ENCODE measurements around the gene SH2D5.

Gene SH2D5

GRCh38 chr1:20686883-20687725, 45.4 kb downstream of the SH2D5 start:
- Histone ChIP-seq H3K9me3 (ENCODE audit: control insufficient read depth, insufficient read depth, low read length) (no peaks in the 10 kb centered on the region), H3K36me3 (ENCODE audit: control insufficient read depth, insufficient read depth, low read length) (peaks cover 10% of the 10 kb centered on the region), H3K27me3 (ENCODE audit: control insufficient read depth, insufficient read depth, low read length) (no peaks in the 10 kb centered on the region), H3K4me1 (ENCODE audit: control insufficient read depth, insufficient read depth, low read length) (no peaks in the 10 kb centered on the region), H3K9ac (ENCODE audit: low read depth, low read length) (no peak overlapping the region), H3K4me3 (ENCODE audit: low read depth, low read length) (no peak overlapping the region), H3K27ac (ENCODE audit: low read depth, low read length) (no peak overlapping the region)

DNA sequence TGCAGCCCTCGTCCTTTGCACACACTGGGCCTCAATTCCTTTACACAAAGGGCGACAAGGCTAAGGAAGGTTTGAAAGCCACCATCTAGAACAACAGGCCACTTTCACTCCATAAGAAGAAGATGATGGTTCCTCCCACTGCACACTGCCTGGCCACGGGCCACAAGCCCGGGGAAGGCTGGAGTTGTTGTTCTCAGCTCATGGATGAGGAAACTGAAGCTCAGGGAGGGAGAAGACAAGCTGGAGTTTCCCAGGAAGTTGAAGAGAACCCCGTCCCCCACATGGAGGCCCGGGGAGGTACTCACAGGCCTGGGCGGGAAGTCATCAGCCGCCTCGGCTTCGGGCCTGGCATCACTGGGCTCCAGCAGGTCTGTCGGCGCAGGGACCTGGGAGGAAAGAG, 46.8 kb downstream of the SH2D5 start:
- Histone ChIP-seq H3K27ac (ENCODE audit: low read depth, low read length) (no peak overlapping the region), H3K4me1 (ENCODE audit: control insufficient read depth, insufficient read depth, low read length) (no peaks in the 10 kb centered on the region), H3K4me3 (ENCODE audit: low read depth, low read length) (no peak overlapping the region)

DNA sequence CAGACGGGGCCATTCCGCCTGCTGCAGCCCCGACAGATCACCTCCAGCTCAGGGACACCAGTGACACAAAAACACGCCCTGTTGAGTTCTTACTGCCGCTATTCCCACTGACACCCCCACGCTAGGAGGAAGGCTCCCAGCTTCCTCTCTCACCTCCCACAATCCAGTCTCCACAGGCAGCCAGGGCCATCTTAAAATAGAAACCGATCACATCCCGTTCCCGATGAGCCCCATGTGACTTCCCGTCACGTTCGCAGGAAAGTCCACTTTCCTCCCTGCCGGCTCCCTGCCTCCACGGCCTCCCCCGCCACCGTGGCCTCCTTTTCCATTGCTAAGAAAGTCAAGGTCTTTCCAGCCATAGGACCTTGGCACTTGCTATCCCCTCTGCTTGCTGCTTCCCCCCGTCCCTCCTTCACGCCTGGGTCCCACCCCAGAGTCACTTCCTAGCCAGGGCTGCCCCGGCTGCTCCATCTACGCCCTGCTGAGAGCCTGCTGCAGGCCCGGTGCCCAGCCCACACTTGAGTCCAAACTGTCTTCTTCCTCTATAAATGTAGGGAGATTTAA, 47.3 kb downstream of the SH2D5 start:
- Histone ChIP-seq H3K9me3 (ENCODE audit: control insufficient read depth, insufficient read depth, low read length) (no peaks in the 10 kb centered on the region), H3K27ac (ENCODE audit: low read depth, low read length) (no peak overlapping the region), H3K27me3 (ENCODE audit: control insufficient read depth, insufficient read depth, low read length) (no peaks in the 10 kb centered on the region)

More for the DNA sequence above, 46.8 kb downstream of the SH2D5 start:
- no peaks in the 10 kb centered on the region for H3K9me3 ChIP-seq (ENCODE audit: control insufficient read depth, insufficient read depth, low read length)
- no peaks in the 10 kb centered on the region for H3K27me3 ChIP-seq (ENCODE audit: control insufficient read depth, insufficient read depth, low read length)
- no peak overlapping the region for H3K9ac ChIP-seq (ENCODE audit: low read depth, low read length)
- H3K36me3 ChIP-seq (ENCODE audit: control insufficient read depth, insufficient read depth, low read length): peaks cover 14% of the 10 kb centered on the region

DNA sequence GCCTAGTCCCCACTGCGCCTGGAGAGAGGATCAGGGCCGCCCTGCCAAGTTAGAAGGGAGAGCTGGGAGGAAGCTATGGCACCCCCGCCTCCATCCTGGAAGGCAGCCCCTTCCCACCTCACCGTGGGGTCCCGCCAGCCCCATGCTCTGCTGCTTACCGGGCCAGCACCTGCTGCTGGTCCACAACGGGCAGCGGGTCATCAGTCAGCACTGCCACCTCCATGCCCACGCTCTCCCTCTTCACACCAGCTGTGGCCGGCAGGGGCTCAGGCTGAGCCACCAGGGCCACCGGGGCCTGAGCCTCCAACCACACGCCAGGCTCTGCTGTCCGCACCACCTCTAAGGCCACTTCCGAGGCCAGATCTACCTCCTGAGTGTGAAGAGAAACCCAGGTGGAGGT, 47.9 kb downstream of the SH2D5 start:
- Histone ChIP-seq H3K4me1 (ENCODE audit: control insufficient read depth, insufficient read depth, low read length) (no peaks in the 10 kb centered on the region), H3K9me3 (ENCODE audit: control insufficient read depth, insufficient read depth, low read length) (no peaks in the 10 kb centered on the region)

More for the DNA sequence above, 47.3 kb downstream of the SH2D5 start:
- Histone ChIP-seq H3K9ac (ENCODE audit: low read depth, low read length) (no peak overlapping the region), H3K4me3 (ENCODE audit: low read depth, low read length) (no peak overlapping the region), H3K36me3 (ENCODE audit: control insufficient read depth, insufficient read depth, low read length) (peaks cover 16% of the 10 kb centered on the region), H3K4me1 (ENCODE audit: control insufficient read depth, insufficient read depth, low read length) (no peaks in the 10 kb centered on the region)

DNA sequence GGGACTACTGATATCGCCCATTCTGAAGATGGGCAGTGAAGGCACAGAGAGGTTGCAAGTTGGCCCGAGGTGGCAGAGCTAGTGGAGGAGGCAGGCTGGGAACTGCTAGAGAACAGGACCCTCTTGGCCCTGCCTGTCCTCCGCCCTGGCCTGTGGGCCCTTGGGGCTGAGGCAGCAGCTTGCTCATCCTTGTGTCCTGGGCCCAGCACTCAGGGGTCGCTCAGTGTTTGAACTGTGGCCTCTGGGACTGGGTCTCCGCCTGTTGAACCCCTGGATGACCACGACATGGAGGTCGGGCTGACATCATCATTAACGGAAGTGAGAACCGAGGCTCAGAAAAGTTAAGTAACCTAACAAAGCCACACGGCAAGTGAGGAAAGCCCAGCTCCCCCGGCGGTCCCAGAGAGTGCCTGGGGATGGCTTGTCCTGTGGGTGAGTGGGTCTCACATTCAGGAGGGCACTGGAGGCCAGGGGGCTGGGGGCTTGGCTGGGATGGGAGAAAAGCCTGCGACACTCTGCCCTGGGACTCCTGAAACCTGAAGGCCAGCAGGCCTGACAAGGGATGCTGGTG, 48.4 kb downstream of the SH2D5 start:
- Histone ChIP-seq H3K9me3 (ENCODE audit: control insufficient read depth, insufficient read depth, low read length) (no peaks in the 10 kb centered on the region), H3K36me3 (ENCODE audit: control insufficient read depth, insufficient read depth, low read length) (peaks cover 13% of the 10 kb centered on the region; the same call in 1 of the 2 replicates), H3K27ac (ENCODE audit: low read depth, low read length) (no peak overlapping the region), H3K9ac (ENCODE audit: low read depth, low read length) (no peak overlapping the region), H3K27me3 (ENCODE audit: control insufficient read depth, insufficient read depth, low read length) (no peaks in the 10 kb centered on the region), H3K4me1 (ENCODE audit: control insufficient read depth, insufficient read depth, low read length) (no peaks in the 10 kb centered on the region), H3K4me3 (ENCODE audit: low read depth, low read length) (no peak overlapping the region)

More for the DNA sequence above, 47.9 kb downstream of the SH2D5 start:
- Histone ChIP-seq H3K4me3 (ENCODE audit: low read depth, low read length) (no peak overlapping the region), H3K27ac (ENCODE audit: low read depth, low read length) (no peak overlapping the region), H3K9ac (ENCODE audit: low read depth, low read length) (no peak overlapping the region), H3K27me3 (ENCODE audit: control insufficient read depth, insufficient read depth, low read length) (no peaks in the 10 kb centered on the region), H3K36me3 (ENCODE audit: control insufficient read depth, insufficient read depth, low read length) (peaks cover 13% of the 10 kb centered on the region; the same call in 1 of the 2 replicates)

DNA sequence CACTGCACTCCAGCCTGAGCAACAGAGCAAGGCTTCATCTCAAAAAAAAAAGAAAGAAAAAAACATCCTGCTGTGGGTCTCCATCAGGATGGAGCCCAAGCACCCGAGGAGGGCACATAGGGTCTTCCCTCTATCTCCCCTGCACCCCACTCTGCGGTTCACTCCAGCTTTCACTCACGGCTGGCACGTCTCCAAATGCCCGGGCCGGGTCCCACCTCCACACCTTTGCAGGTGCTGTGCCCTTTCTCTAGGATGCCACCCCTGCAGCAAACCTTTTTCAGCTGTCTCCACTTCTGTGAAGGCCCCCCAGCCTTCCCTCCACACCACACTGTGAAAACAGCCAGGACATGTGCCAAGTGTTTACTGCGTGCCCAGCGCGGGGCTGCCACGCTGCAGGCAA, 48.9 kb downstream of the SH2D5 start:
- H3K9ac ChIP-seq (ENCODE audit: low read depth, low read length): no peak overlapping the region
- peaks cover 9% of the 10 kb centered on the region; the same call in 1 of the 2 replicates for H3K36me3 ChIP-seq (ENCODE audit: control insufficient read depth, insufficient read depth, low read length)
- no peaks in the 10 kb centered on the region for H3K9me3 ChIP-seq (ENCODE audit: control insufficient read depth, insufficient read depth, low read length)
- H3K4me1 ChIP-seq (ENCODE audit: control insufficient read depth, insufficient read depth, low read length): no peaks in the 10 kb centered on the region
- no peak overlapping the region for H3K4me3 ChIP-seq (ENCODE audit: low read depth, low read length)
- no peaks in the 10 kb centered on the region for H3K27me3 ChIP-seq (ENCODE audit: control insufficient read depth, insufficient read depth, low read length)
- no peak overlapping the region for H3K27ac ChIP-seq (ENCODE audit: low read depth, low read length)

- Histone ChIP-seq H3K4me3 (ENCODE audit: low read depth, low read length) (no peak overlapping the region), H3K4me1 (ENCODE audit: control insufficient read depth, insufficient read depth, low read length) (no peaks in the 10 kb centered on the region), H3K36me3 (ENCODE audit: control insufficient read depth, insufficient read depth, low read length) (peaks cover 11% of the 10 kb centered on the region; the same call in 1 of the 2 replicates), H3K9me3 (ENCODE audit: control insufficient read depth, insufficient read depth, low read length) (no peaks in the 10 kb centered on the region), H3K9ac (ENCODE audit: low read depth, low read length) (no peak overlapping the region), H3K27me3 (ENCODE audit: control insufficient read depth, insufficient read depth, low read length) (no peaks in the 10 kb centered on the region), H3K27ac (ENCODE audit: low read depth, low read length) (no peak overlapping the region)
Observed at GRCh38 chr1:20682571-20683236, 49.8 kb downstream of the SH2D5 start.

DNA sequence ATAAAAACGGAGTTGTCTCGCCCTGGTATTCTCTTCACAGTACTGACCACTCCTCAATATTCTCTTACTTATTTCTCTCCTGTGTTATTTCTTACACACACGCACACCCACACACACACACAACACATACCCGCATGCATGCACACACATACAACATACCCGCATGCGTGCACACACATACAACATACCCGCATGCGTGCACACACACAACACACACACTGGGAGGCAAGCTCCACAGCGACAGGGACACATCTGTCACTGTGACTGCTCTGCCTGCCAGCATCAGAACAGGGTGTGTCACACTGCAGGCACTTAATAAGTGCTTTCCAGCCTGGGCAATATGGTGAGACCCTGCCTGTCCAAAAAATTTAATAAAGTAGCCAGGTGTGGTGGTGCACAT, 50.5 kb downstream of the SH2D5 start:
- H3K36me3 ChIP-seq (ENCODE audit: control insufficient read depth, insufficient read depth, low read length): peaks cover 16% of the 10 kb centered on the region; the same call in 1 of the 2 replicates
- no peak overlapping the region for H3K27ac ChIP-seq (ENCODE audit: low read depth, low read length)
- no peak overlapping the region for H3K4me3 ChIP-seq (ENCODE audit: low read depth, low read length)
- H3K27me3 ChIP-seq (ENCODE audit: control insufficient read depth, insufficient read depth, low read length): no peaks in the 10 kb centered on the region
- H3K4me1 ChIP-seq (ENCODE audit: control insufficient read depth, insufficient read depth, low read length): no peaks in the 10 kb centered on the region
- no peaks in the 10 kb centered on the region for H3K9me3 ChIP-seq (ENCODE audit: control insufficient read depth, insufficient read depth, low read length)
- H3K9ac ChIP-seq (ENCODE audit: low read depth, low read length): no peak overlapping the region

DNA sequence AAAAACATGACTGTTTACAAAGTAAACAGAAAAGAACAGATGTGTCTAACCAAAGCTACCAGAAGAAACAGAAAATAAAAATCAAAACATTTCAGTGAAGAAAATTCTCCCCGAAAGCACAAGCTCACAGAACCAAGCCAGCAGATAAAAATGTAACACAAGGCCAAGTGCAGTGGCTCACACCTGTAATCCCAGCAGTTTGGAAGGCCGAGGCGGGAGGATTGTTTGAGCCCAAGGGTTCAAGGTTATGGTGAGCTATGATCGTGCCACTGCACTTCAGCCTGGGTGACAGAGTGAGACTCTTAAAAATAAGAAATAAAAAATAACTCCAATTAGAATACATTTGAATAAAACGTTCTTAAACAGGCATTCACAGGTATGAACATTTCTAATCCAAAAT, 52.2 kb downstream of the SH2D5 start:
- no peaks in the 10 kb centered on the region for H3K4me1 ChIP-seq (ENCODE audit: control insufficient read depth, insufficient read depth, low read length)
- H3K9me3 ChIP-seq (ENCODE audit: control insufficient read depth, insufficient read depth, low read length): no peaks in the 10 kb centered on the region
- H3K9ac ChIP-seq (ENCODE audit: low read depth, low read length): no peak overlapping the region

GRCh38 chr1:20678599-20678998, 53.9 kb downstream of the SH2D5 start:
- H3K4me1 ChIP-seq (ENCODE audit: control insufficient read depth, insufficient read depth, low read length): no peaks in the 10 kb centered on the region
- H3K9ac ChIP-seq (ENCODE audit: low read depth, low read length): no peak overlapping the region
- H3K36me3 ChIP-seq (ENCODE audit: control insufficient read depth, insufficient read depth, low read length): peaks cover 16% of the 10 kb centered on the region; the same call in 1 of the 2 replicates
- no peak overlapping the region for H3K4me3 ChIP-seq (ENCODE audit: low read depth, low read length)
- no peak overlapping the region for H3K27ac ChIP-seq (ENCODE audit: low read depth, low read length)
- H3K27me3 ChIP-seq (ENCODE audit: control insufficient read depth, insufficient read depth, low read length): no peaks in the 10 kb centered on the region
- no peaks in the 10 kb centered on the region for H3K9me3 ChIP-seq (ENCODE audit: control insufficient read depth, insufficient read depth, low read length)

More for the DNA sequence above, 52.2 kb downstream of the SH2D5 start:
- Histone ChIP-seq H3K4me3 (ENCODE audit: low read depth, low read length) (no peak overlapping the region), H3K27me3 (ENCODE audit: control insufficient read depth, insufficient read depth, low read length) (no peaks in the 10 kb centered on the region), H3K36me3 (ENCODE audit: control insufficient read depth, insufficient read depth, low read length) (peaks cover 16% of the 10 kb centered on the region; the same call in 1 of the 2 replicates), H3K27ac (ENCODE audit: low read depth, low read length) (no peak overlapping the region)
